CD4-positive, CD25-positive, alpha-beta regulatory T cell (primary cell): Measurements from ENCODE around the gene GRIN1. TPM values are rescaled to one million over a fixed set of nuclear protein-coding genes. Genes with fewer than 3 reads are reported as not detected.
"Not testable (repeated sequence)": the region's sequence is repeated elsewhere in the genome, so short reads cannot be mapped to it uniquely, and the experiment has no call there.

Experiments used
- ATAC-seq, 2 donors: fragments of 150-1000 bp; cut with Tn5 transposase; one replicate each; pipeline ENCODE4 v1.10.0; 2021; ENCODE audit warnings: low read depth in 2 of 2, moderate number of reproducible peaks in 2 of 2, moderate library complexity in 1 of 2
- DNase-seq, 3 donors: peaks; one replicate each; pipeline versions ENCODE4 v3.0.0 to v3.0.0-alpha.2; 2012 to 2022; ENCODE audit warnings: mixed read lengths in 1 of 3
- H3K27ac ChIP-seq: one replicate; pipeline ENCODE4 v1.7.0; 2013; ENCODE audit warnings: mild to moderate bottlenecking, low read length; ENCODE audit not compliant: insufficient read depth, poor library complexity, severe bottlenecking
- H3K27me3 ChIP-seq: one replicate; pipeline ENCODE4 v1.7.0; 2013; ENCODE audit warnings: low read length; ENCODE audit not compliant: control insufficient read depth, insufficient read depth
- H3K36me3 ChIP-seq: one replicate; pipeline ENCODE4 v1.7.0; 2013; ENCODE audit warnings: mild to moderate bottlenecking, low read length, moderate library complexity; ENCODE audit not compliant: control insufficient read depth, insufficient read depth
- H3K4me1 ChIP-seq: 2 replicates; pipeline ENCODE4 v1.7.0; 2013; ENCODE audit warnings: mild to moderate bottlenecking, low read length; ENCODE audit not compliant: insufficient read depth, control insufficient read depth, poor library complexity, severe bottlenecking
- H3K4me3 ChIP-seq: one replicate; pipeline ENCODE4 v1.7.0; 2013; ENCODE audit warnings: low read depth, mild to moderate bottlenecking, low read length, moderate library complexity
- H3K9me3 ChIP-seq, 2 experiments: 1 replicate in 1 of 2; 2 replicates in 1 of 2; pipeline ENCODE4 v1.7.0; 2013; ENCODE audit warnings: low read length in 2 of 2, mild to moderate bottlenecking in 1 of 2, moderate library complexity in 1 of 2; ENCODE audit not compliant: control insufficient read depth in 2 of 2
- H3K27ac Mint-ChIP-seq, 3 donors: one replicate each; pipeline ENCODE4 v1.8.0; 2020 to 2022; ENCODE audit warnings: mild to moderate bottlenecking in 3 of 3, mixed read lengths in 3 of 3, moderate library complexity in 2 of 3
- H3K27me3 Mint-ChIP-seq: one replicate; pipeline ENCODE4 v1.8.0; 2022; ENCODE audit warnings: mild to moderate bottlenecking, mixed read lengths
- H3K36me3 Mint-ChIP-seq: one replicate; pipeline ENCODE4 v1.8.0; 2020; ENCODE audit warnings: mixed read lengths
- H3K4me1 Mint-ChIP-seq, 4 donors: one replicate each; pipeline ENCODE4 v1.8.0; 2020 to 2022; ENCODE audit warnings: mixed read lengths in 4 of 4, mild to moderate bottlenecking in 1 of 4
- H3K4me3 Mint-ChIP-seq, 4 donors: one replicate each; pipeline ENCODE4 v1.8.0; 2020 to 2022; ENCODE audit warnings: mild to moderate bottlenecking in 4 of 4, mixed read lengths in 4 of 4, moderate library complexity in 3 of 4
- H3K9me3 Mint-ChIP-seq, 7 donors: one replicate each; pipeline ENCODE4 v1.8.0; 2020 to 2022; ENCODE audit warnings: mixed read lengths in 7 of 7, mild to moderate bottlenecking in 3 of 7, moderate library complexity in 2 of 7
- polyA plus RNA-seq, 4 donors: library from polyadenylated mRNA; unstranded; fragments of 300-500 nt; fragmentation: Illumina TruSeq; gene quantifications; one replicate each; pipeline ENCODE4 v1.2.3, GENCODE V29; 2021
- total RNA-seq: library from RNA; stranded (reverse); gene quantifications from one replicate; pipeline ENCODE4 v1.2.3, GENCODE V29; 2022

The GRIN1 gene
- total and polyA plus RNA-seq, 5 donors from 2014 or later = not detected

DNA sequence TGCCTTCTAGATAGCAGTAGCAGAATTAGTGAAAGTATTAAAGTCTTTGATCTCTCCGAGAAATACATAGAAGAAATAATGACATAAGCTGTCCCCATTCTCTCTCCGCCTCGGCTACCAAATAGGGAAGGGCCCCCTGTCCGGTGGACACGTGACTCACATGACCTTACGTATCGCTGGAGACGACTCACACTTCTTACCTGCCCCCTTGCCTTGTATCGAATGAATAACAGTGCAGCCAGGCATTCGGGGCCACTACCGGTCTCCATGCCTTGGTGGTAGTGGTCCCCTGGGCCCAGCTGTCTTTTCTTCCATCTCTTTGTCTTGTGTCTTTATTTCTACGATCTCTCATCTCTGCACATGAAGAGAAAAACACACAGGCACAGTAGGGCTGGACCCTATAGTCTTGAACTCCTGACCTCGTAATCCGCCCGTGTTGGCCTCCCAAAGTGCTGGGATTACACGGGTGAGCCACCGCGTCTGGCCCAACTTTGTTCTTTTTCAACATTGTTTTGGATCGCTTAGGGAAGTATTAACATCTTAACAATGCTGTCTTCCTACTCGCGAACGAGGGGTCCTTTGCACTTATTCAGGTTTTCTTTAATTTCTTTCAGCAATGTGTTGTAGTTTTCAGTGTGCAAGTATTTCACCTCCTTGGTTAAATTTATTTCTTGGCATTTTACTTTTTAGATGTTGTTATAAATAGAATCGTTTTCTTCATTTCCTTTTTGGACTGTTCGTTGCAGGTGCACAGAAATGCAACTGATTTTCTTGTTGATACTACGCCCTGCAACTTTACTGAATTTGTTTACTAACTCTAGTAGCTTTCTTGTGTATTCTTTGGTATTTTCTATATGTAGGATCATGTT is 16.8 kb upstream of the GRIN1 start:
- Mint-ChIP-seq H3K4me3 (peak overlapping the region in 1 of 4 donors; percentile 47), H3K4me1 (peaks cover 4 to 17% (median 12%) of the 10 kb centered on the region in 4 donors)
- H3K27ac Mint-ChIP-seq, ATAC-seq, H3K27ac ChIP-seq, H3K36me3 ChIP-seq, DNase-seq, H3K9me3 Mint-ChIP-seq, H3K4me1 ChIP-seq, H3K27me3 Mint-ChIP-seq, H3K9me3 ChIP-seq, H3K4me3 ChIP-seq, H3K27me3 ChIP-seq, H3K36me3 Mint-ChIP-seq: not testable (repeated sequence)

DNA sequence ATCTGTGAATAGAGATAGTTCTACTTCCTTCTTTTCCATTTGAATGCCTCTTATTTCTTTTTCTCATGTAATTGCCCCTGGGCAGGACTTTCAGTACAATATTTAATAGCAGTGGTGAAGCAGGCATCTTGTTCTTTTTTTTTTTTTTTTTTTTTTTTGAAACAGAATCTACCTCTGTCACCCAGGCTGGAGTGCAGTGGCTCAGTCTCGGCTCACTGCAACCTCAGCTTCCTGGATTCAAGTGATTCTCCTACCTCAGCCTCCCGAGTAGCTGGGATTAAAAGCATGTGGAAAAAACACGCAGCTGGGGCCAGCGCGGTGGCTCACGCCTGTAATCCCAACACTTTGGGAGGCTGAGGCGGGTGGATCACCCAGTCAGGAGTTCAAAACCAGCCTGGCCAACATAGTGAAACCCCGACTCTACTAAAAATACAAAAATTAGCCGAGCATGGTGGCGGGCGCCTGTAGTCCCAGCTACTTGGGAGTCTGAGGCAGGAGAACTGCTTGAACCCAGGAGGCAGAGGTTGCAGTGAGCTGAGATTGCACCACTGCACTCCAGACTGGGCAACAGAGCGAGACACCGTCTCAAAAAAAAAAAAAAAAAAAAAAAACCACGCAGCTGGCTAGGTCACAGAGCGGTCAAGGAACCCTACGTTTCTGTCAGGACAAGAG is 16.0 kb upstream of the GRIN1 start:
- H3K4me1 Mint-ChIP-seq = peaks cover 9 to 25% (median 18%) of the 10 kb centered on the region in 4 donors
- not testable (repeated sequence) for H3K4me3 ChIP-seq, DNase-seq, H3K27ac ChIP-seq, H3K27ac Mint-ChIP-seq, H3K9me3 Mint-ChIP-seq, H3K36me3 ChIP-seq, H3K36me3 Mint-ChIP-seq, H3K9me3 ChIP-seq, H3K27me3 ChIP-seq, ATAC-seq, H3K27me3 Mint-ChIP-seq
- peaks cover 15% of the 10 kb centered on the region for H3K4me1 ChIP-seq
- H3K4me3 Mint-ChIP-seq = peak overlapping the region in 1 of 4 donors; percentile 47

- peaks cover 20% of the 10 kb centered on the region for H3K4me1 ChIP-seq
- no peaks in the 10 kb centered on the region for H3K36me3 Mint-ChIP-seq
- H3K27ac Mint-ChIP-seq = no peak overlapping the region
- peaks cover 0 to 1% (median 0%) of the 10 kb centered on the region in 7 donors for H3K9me3 Mint-ChIP-seq
- H3K9me3 ChIP-seq = no peaks in the 10 kb centered on the region
- H3K4me3 Mint-ChIP-seq = no peak overlapping the region
- no peak for ATAC-seq
- no peak for DNase-seq
- H3K27ac ChIP-seq = no peak overlapping the region
- H3K4me3 ChIP-seq = no peak overlapping the region
- H3K27me3 ChIP-seq = no peaks in the 10 kb centered on the region
- H3K27me3 Mint-ChIP-seq = peaks cover 2% of the 10 kb centered on the region
- H3K4me1 Mint-ChIP-seq = peaks cover 9 to 30% (median 23%) of the 10 kb centered on the region in 4 donors
- H3K36me3 ChIP-seq = no peaks in the 10 kb centered on the region
Measured at GRCh38 chr9:137123468-137123837, 15.5 kb upstream of the GRIN1 start.

GRCh38 chr9:137123952-137124462 is 14.9 kb upstream of the GRIN1 start:
- not testable (repeated sequence) for ATAC-seq, H3K36me3 Mint-ChIP-seq, H3K27me3 Mint-ChIP-seq, DNase-seq, H3K9me3 ChIP-seq, H3K9me3 Mint-ChIP-seq, H3K27ac Mint-ChIP-seq, H3K36me3 ChIP-seq, H3K4me3 Mint-ChIP-seq, H3K4me3 ChIP-seq, H3K27ac ChIP-seq, H3K27me3 ChIP-seq
- peaks cover 9 to 34% (median 26%) of the 10 kb centered on the region in 4 donors for H3K4me1 Mint-ChIP-seq
- peaks cover 25% of the 10 kb centered on the region for H3K4me1 ChIP-seq

GRCh38 chr9:137126786-137127185 is 12.2 kb upstream of the GRIN1 start:
- Histone ChIP-seq H3K9me3 (no peaks in the 10 kb centered on the region), H3K27ac (peak overlapping the region; percentile 84), H3K4me1 (peaks cover 30% of the 10 kb centered on the region), H3K27me3 (no peaks in the 10 kb centered on the region), H3K4me3 (peak overlapping the region; percentile 76), H3K36me3 (no peaks in the 10 kb centered on the region)
- peaks cover 0 to 1% (median 0%) of the 10 kb centered on the region in 7 donors for H3K9me3 Mint-ChIP-seq
- H3K36me3 Mint-ChIP-seq = no peaks in the 10 kb centered on the region
- ATAC-seq (no peak), DNase-seq (no peak)
- peaks cover 7% of the 10 kb centered on the region for H3K27me3 Mint-ChIP-seq
- peak overlapping the region; percentile 94 to 98 (median 94) for H3K27ac Mint-ChIP-seq
- peak overlapping the region; percentile 91 to 94 (median 94) for H3K4me3 Mint-ChIP-seq
- peaks cover 9 to 36% (median 23%) of the 10 kb centered on the region in 4 donors for H3K4me1 Mint-ChIP-seq

- Mint-ChIP-seq H3K27me3 (peaks cover 7% of the 10 kb centered on the region), H3K4me3 (peak overlapping the region; percentile 91 to 94 (median 94)), H3K27ac (peak overlapping the region; percentile 94 to 98 (median 97)), H3K9me3 (peaks cover 0 to 1% (median 0%) of the 10 kb centered on the region in 7 donors), H3K36me3 (no peaks in the 10 kb centered on the region), H3K4me1 (peaks cover 9 to 36% (median 23%) of the 10 kb centered on the region in 4 donors)
- peak overlapping the region; percentile 84 for H3K27ac ChIP-seq
- H3K27me3 ChIP-seq = no peaks in the 10 kb centered on the region
- no peaks in the 10 kb centered on the region for H3K36me3 ChIP-seq
- H3K4me1 ChIP-seq = peaks cover 30% of the 10 kb centered on the region
- no peak for ATAC-seq
- H3K4me3 ChIP-seq = peak overlapping the region; percentile 76
- no peaks in the 10 kb centered on the region for H3K9me3 ChIP-seq
- peak; percentile 22 to 75 (median 39) for DNase-seq
Measured at GRCh38 chr9:137127301-137128157, 11.4 kb upstream of the GRIN1 start.

DNA sequence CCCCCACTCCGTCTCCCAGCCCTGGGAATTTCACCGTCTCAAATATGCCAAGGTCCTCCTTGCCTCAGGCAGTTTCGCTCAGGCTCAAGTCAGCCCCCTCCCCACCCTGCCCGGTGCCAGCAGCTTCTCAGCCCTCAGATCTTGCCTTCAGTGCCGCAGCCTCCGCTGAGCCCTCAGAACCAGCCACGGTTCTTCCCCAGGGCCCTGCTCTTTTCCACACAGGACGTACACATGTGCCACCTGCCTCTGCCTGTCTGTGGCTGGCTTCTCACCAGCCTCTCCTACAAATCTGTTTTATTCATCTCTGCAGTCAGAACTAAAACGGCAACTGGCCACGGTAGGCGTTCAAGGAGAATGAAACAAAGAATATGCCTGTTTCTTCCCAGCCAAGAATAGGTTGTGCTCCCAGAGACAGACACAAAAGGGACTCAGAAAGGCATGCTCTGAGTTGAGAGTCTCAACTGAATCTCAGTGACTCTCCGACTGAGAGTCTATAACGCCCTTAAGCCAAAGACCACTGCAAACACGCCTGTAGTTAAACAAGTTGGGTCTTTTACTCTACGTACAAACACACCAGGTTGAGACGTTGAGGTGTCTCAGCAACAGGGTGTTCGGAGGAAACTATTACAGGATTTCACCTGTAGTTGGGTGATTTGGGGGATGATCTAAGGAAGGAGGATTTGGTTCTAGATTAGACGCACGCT is 10.6 kb upstream of the GRIN1 start:
- H3K4me3 Mint-ChIP-seq = peak overlapping the region; percentile 91 to 94 (median 94)
- H3K4me1 ChIP-seq = peaks cover 30% of the 10 kb centered on the region
- H3K9me3 ChIP-seq = no peaks in the 10 kb centered on the region
- H3K36me3 Mint-ChIP-seq = no peaks in the 10 kb centered on the region
- peak overlapping the region; percentile 87 to 97 (median 94) for H3K27ac Mint-ChIP-seq
- ATAC-seq (no peak), DNase-seq (peak in 1 of 3 donors; percentile 34)
- H3K4me3 ChIP-seq = peak overlapping the region; percentile 76
- peaks cover 14% of the 10 kb centered on the region for H3K27me3 Mint-ChIP-seq
- no peaks in the 10 kb centered on the region for H3K27me3 ChIP-seq
- H3K36me3 ChIP-seq = no peaks in the 10 kb centered on the region
- H3K27ac ChIP-seq = peak overlapping the region; percentile 84
- peaks cover 9 to 36% (median 23%) of the 10 kb centered on the region in 4 donors for H3K4me1 Mint-ChIP-seq
- H3K9me3 Mint-ChIP-seq = peaks cover 0 to 1% (median 0%) of the 10 kb centered on the region in 7 donors
